GM12872 (cell line): ENCODE results near the gene THADA.

Experiments
- CTCF ChIP-seq: IDR thresholded peaks from 3 replicates; pipeline ENCODE4 v1.5.1; 2011; ENCODE audit warnings: low read depth, mild to moderate bottlenecking, low read length, moderate library complexity; ENCODE audit not compliant: insufficient read depth

The THADA gene

DNA sequence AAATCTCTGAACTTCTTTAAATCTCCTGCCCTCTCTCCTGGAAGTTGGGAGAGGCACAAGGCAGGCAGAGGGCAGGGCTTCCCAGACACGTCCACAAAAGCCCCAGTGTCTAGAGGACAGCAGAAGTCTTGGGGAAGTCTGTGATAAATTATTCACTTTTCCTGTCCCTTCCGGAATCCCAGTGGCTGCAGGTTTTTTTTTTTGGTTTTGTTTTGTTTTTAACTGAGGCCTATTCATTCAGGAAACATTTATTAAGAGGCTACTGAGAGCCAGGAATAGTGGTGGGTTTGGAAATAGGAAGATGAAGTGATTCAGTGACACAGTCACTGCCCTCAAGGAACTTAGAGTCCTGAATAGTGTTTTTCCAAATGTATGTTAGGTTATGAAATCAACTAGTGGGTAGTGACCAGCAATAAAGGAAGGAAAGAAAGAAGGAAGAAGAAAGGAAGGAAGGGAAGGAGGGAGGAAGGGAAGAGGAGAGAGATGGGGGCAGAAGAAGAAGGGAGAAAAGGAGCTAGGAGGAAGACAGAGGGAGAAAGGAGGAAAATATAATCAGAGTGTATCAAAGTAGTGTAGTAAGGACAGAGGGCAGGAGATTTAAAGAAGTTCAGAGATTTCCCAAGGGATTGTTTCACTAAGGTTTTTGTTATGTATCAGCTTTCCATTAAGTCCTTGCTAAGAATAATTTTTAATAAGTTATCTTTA lies 270.6 kb downstream of the THADA start:
- TF ChIP-seq CTCF, result no peak

DNA sequence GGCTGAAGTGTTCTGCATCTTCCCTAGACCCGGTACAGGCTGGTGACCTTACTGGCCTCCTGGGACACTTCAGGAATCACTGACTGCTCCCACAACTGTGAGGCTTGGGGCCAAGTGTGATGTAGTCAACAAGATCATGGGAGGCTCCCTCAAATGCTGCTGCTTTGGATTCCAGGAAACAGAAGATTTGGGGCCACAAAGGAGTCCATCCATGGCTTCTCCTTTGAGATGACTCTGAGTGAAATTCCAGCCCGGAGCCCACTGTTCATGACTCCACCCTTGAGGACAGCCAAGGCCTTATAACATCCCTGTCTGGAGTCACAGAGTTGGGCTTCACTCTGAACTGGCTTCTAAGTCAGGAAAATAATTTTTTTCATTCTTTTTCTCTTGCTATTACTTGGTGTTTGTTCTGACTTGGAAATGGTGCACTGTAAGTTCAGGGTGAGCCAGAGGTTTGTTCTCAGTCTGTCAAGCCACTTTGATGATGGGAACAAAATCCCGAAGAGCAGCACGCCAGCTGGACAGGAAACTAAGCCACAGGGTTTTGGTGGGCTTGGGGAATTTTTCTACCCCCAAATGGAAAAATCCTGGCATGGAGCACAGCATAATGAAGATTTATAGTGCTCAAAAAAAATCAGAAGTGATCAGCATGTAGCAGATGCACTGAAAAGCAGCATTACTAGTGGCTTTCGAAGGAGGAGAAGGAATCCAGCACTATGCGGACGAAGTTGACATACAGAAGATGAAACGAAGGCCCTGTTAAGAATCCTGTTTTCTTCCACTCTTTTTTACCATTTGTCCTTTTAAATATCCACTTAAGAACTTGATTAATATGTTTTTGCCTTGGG lies 271.4 kb downstream of the THADA start:
- TF ChIP-seq CTCF, result no peak

GRCh38 chr2:43323857-43324256 lies 272.0 kb downstream of the THADA start:
- no peak for TF ChIP-seq CTCF

DNA sequence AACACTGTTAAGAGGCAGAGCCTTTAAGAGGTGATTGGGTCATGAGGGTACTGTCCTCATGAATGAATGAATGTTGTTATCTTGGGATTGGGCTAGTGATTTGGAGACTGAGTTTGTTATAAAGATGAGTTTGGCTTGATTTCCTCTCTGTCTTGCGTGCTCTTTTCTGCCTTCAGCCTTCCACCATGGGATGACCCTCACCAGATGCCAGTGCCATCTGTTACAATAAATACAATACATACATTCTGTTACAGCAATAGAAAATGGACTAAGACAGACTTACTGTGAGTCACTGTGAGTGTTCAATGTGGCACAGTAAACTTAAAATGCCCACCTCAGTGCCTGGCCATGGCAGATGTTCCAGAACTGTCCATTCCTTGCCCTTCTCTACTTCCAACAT lies 274.4 kb downstream of the THADA start:
- no peak for TF ChIP-seq CTCF

DNA sequence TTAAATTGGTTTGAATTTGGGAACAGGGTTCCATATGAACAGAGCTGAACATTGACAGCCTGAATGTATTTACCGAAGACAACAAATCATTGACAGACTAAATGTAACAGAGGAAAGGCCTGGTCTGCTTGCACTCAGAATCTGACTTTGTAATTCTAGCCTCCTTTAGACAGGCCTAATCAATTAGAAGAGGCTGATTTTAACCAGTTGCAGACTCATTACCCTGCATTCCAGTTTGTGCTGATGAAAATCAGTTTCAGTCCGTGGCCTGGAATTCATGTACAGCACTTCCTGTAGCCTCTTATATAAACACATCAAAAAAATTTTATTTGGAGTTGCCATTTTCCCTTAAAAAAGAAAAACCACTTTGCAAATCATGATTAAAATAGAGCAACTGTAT lies 276.3 kb downstream of the THADA start:
- TF ChIP-seq CTCF, result no peak

DNA sequence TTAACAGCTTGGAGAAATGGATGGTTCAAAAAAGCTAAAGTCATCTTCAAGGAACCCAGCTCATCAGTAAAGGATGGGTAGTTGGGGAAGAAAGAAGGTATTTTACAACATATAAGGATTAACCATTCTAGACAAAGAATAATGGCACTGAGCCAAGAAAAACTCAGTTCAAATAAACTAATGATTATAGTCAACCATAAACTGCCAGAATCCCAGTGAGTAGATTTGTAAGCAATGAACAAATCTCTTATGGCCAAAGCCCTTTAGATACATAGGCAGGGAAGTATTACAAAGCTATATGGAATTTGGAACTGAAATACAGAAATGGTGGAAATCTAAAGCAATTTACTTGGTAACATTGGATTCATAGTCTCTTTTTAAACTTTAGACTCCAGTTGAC lies 277.0 kb downstream of the THADA start:
- no peak for TF ChIP-seq CTCF

- TF ChIP-seq CTCF, result no peak
Measured at GRCh38 chr2:43317680-43318079, 278.2 kb downstream of the THADA start.
